Stimulated activated memory B cell treated with anti-CD40 and anti-IgM and Interleukin-4, amounts not matched to agents 10 μg/mL and 1 μg/mL and 100 μg/mL, for 72 hours (primary cell): ENCODE measurements around the gene LPIN1.
"Not testable (repeated sequence)": the region's sequence is repeated elsewhere in the genome, so short reads cannot be mapped to it uniquely, and the experiment has no call there.

ENCODE experiments used
- ATAC-seq: fragments of 150-1000 bp; cut with Tn5 transposase; 2 replicates; pipeline ENCODE4 v1.10.0; 2021
- H3K27ac Mint-ChIP-seq: one replicate; pipeline ENCODE4 v1.8.0; 2022; ENCODE audit warnings: mild to moderate bottlenecking, mixed read lengths
- H3K27me3 Mint-ChIP-seq: one replicate; pipeline ENCODE4 v1.8.0; 2022; ENCODE audit warnings: mixed read lengths
- H3K36me3 Mint-ChIP-seq: one replicate; pipeline ENCODE4 v1.8.0; 2022; ENCODE audit warnings: mixed read lengths
- H3K4me1 Mint-ChIP-seq: one replicate; pipeline ENCODE4 v1.8.0; 2022; ENCODE audit warnings: mixed read lengths
- H3K4me3 Mint-ChIP-seq: one replicate; pipeline ENCODE4 v1.8.0; 2022; ENCODE audit warnings: mild to moderate bottlenecking, moderate library complexity, mixed read lengths
- H3K9me3 Mint-ChIP-seq: one replicate; pipeline ENCODE4 v1.8.0; 2022; ENCODE audit warnings: mixed read lengths

Gene LPIN1

GRCh38 chr2:11729362-11730212, 16.8 kb upstream of the LPIN1 start:
- no peak overlapping the region for H3K27ac Mint-ChIP-seq
- peaks cover 37% of the 10 kb centered on the region for H3K27me3 Mint-ChIP-seq
- no peak for ATAC-seq
- H3K36me3 Mint-ChIP-seq, result no peaks in the 10 kb centered on the region
- H3K4me3 Mint-ChIP-seq, result no peak overlapping the region
- H3K4me1 Mint-ChIP-seq, result no peaks in the 10 kb centered on the region
- H3K9me3 Mint-ChIP-seq, result no peaks in the 10 kb centered on the region

GRCh38 chr2:11731214-11731984, 15.0 kb upstream of the LPIN1 start:
- not testable (repeated sequence) for H3K36me3 Mint-ChIP-seq, ATAC-seq, H3K9me3 Mint-ChIP-seq, H3K4me1 Mint-ChIP-seq, H3K4me3 Mint-ChIP-seq, H3K27ac Mint-ChIP-seq
- peaks cover 29% of the 10 kb centered on the region for H3K27me3 Mint-ChIP-seq

GRCh38 chr2:11732587-11732986, 13.8 kb upstream of the LPIN1 start:
- H3K27ac Mint-ChIP-seq, result no peak overlapping the region
- H3K36me3 Mint-ChIP-seq, result no peaks in the 10 kb centered on the region
- H3K4me1 Mint-ChIP-seq, result no peaks in the 10 kb centered on the region
- H3K27me3 Mint-ChIP-seq, result peaks cover 29% of the 10 kb centered on the region
- H3K9me3 Mint-ChIP-seq, result no peaks in the 10 kb centered on the region
- no peak overlapping the region for H3K4me3 Mint-ChIP-seq
- ATAC-seq, result no peak

GRCh38 chr2:11737852-11738251, 8.6 kb upstream of the LPIN1 start:
- H3K27ac Mint-ChIP-seq, result peak overlapping the region; percentile 4
- peaks cover 15% of the 10 kb centered on the region for H3K27me3 Mint-ChIP-seq
- not testable (repeated sequence) for H3K4me3 Mint-ChIP-seq, H3K4me1 Mint-ChIP-seq, H3K9me3 Mint-ChIP-seq, ATAC-seq, H3K36me3 Mint-ChIP-seq

GRCh38 chr2:11738589-11739436, 7.6 kb upstream of the LPIN1 start:
- peak overlapping the region; percentile 4 for H3K27ac Mint-ChIP-seq
- H3K36me3 Mint-ChIP-seq, result no peaks in the 10 kb centered on the region
- H3K9me3 Mint-ChIP-seq, result no peaks in the 10 kb centered on the region

GRCh38 chr2:11740723-11741122, 5.7 kb upstream of the LPIN1 start:
- Mint-ChIP-seq H3K9me3 (no peaks in the 10 kb centered on the region), H3K36me3 (no peaks in the 10 kb centered on the region), H3K27me3 (no peaks in the 10 kb centered on the region), H3K4me3 (no peak overlapping the region), H3K4me1 (peaks cover 26% of the 10 kb centered on the region), H3K27ac (peak overlapping the region; percentile 37)
- ATAC-seq, result no peak

More at GRCh38 chr2:11738589-11739436, 7.6 kb upstream of the LPIN1 start:
- no peak overlapping the region for H3K4me3 Mint-ChIP-seq
- peaks cover 5% of the 10 kb centered on the region for H3K27me3 Mint-ChIP-seq
- peaks cover 9% of the 10 kb centered on the region for H3K4me1 Mint-ChIP-seq
- peak; percentile 81 for ATAC-seq

GRCh38 chr2:11742317-11742701, 4.1 kb upstream of the LPIN1 start:
- Mint-ChIP-seq H3K4me3 (no peak overlapping the region), H3K9me3 (no peaks in the 10 kb centered on the region), H3K27me3 (no peaks in the 10 kb centered on the region), H3K36me3 (no peaks in the 10 kb centered on the region), H3K4me1 (peaks cover 36% of the 10 kb centered on the region), H3K27ac (peak overlapping the region; percentile 85)
- ATAC-seq, result no peak

GRCh38 chr2:11742702-11743357, 3.6 kb upstream of the LPIN1 start:
- H3K27ac Mint-ChIP-seq, result peak overlapping the region; percentile 85
- H3K36me3 Mint-ChIP-seq, result peaks cover 3% of the 10 kb centered on the region
- no peaks in the 10 kb centered on the region for H3K27me3 Mint-ChIP-seq
- H3K9me3 Mint-ChIP-seq, result no peaks in the 10 kb centered on the region
- ATAC-seq, result no peak
- no peak overlapping the region for H3K4me3 Mint-ChIP-seq
- H3K4me1 Mint-ChIP-seq, result peaks cover 41% of the 10 kb centered on the region

- Mint-ChIP-seq H3K9me3 (no peaks in the 10 kb centered on the region), H3K36me3 (peaks cover 9% of the 10 kb centered on the region), H3K4me1 (peaks cover 46% of the 10 kb centered on the region), H3K4me3 (no peak overlapping the region), H3K27ac (peak overlapping the region; percentile 85), H3K27me3 (no peaks in the 10 kb centered on the region)
- ATAC-seq, result no peak
Observed at GRCh38 chr2:11743366-11743765, 3.1 kb upstream of the LPIN1 start.

GRCh38 chr2:11743846-11744553, 2.4 kb upstream of the LPIN1 start:
- peak; percentile 76 for ATAC-seq
- H3K27me3 Mint-ChIP-seq, result no peaks in the 10 kb centered on the region

GRCh38 chr2:11744631-11745394, 1.6 kb upstream of the LPIN1 start:
- Mint-ChIP-seq H3K27ac (peak overlapping the region; percentile 85), H3K9me3 (no peaks in the 10 kb centered on the region), H3K4me3 (peak overlapping the region; percentile 35), H3K4me1 (peaks cover 61% of the 10 kb centered on the region), H3K27me3 (no peaks in the 10 kb centered on the region), H3K36me3 (peaks cover 9% of the 10 kb centered on the region)
- no peak for ATAC-seq

More at GRCh38 chr2:11743846-11744553, 2.4 kb upstream of the LPIN1 start:
- Mint-ChIP-seq H3K36me3 (peaks cover 9% of the 10 kb centered on the region), H3K9me3 (no peaks in the 10 kb centered on the region), H3K4me1 (peaks cover 52% of the 10 kb centered on the region), H3K4me3 (peak overlapping the region; percentile 64), H3K27ac (peak overlapping the region; percentile 85)

GRCh38 chr2:11745613-11746375, 638 bp upstream of the LPIN1 start:
- Mint-ChIP-seq H3K27me3 (no peaks in the 10 kb centered on the region), H3K36me3 (peaks cover 9% of the 10 kb centered on the region), H3K4me1 (peaks cover 70% of the 10 kb centered on the region), H3K9me3 (no peaks in the 10 kb centered on the region), H3K27ac (peak overlapping the region; percentile 85), H3K4me3 (peak overlapping the region; percentile 89)
- ATAC-seq, result no peak
